C4-2B (cell line): ENCODE measurements around the gene STRIT1.

Experiments used
- H3K27ac ChIP-seq: fragments of 450-650 bp; 2 replicates; pipeline ENCODE4 v1.5.1; 2017
- CTCF ChIP-seq: fragments of 450-650 bp; conservative IDR thresholded peaks from 2 replicates; pipeline ENCODE4 v1.5.1; 2017; ENCODE audit warnings: mild to moderate bottlenecking
- ZFX ChIP-seq: fragments of 450-650 bp; IDR thresholded peaks from 2 replicates; pipeline ENCODE4 v1.6.1; 2017

The STRIT1 gene

GRCh38 chr3:155303540-155304097, 10.1 kb upstream of the STRIT1 start:
- TF ChIP-seq ZFX (no peak), CTCF (no peak)
- H3K27ac ChIP-seq: no peak overlapping the region

- no peak for TF ChIP-seq ZFX
- no peak overlapping the region for H3K27ac ChIP-seq
Measured at GRCh38 chr3:155302891-155303290, 9.4 kb upstream of the STRIT1 start.

GRCh38 chr3:155302481-155302880, 9.0 kb upstream of the STRIT1 start:
- no peak overlapping the region for H3K27ac ChIP-seq

GRCh38 chr3:155297100-155297499, 3.6 kb upstream of the STRIT1 start:
- TF ChIP-seq CTCF (no peak), ZFX (no peak)
- no peak overlapping the region for H3K27ac ChIP-seq

More at GRCh38 chr3:155302481-155302880, 9.0 kb upstream of the STRIT1 start:
- TF ChIP-seq CTCF (no peak), ZFX (no peak)

- no peak overlapping the region for H3K27ac ChIP-seq
- TF ChIP-seq CTCF: no peak
- no peak for TF ChIP-seq ZFX
Measured at GRCh38 chr3:155296413-155296812, 2.9 kb upstream of the STRIT1 start.

- TF ChIP-seq ZFX (no peak), CTCF (no peak)
- H3K27ac ChIP-seq: no peak overlapping the region
Measured at GRCh38 chr3:155292693-155293092, 790 bp downstream of the STRIT1 start.

- no peak overlapping the region for H3K27ac ChIP-seq
- TF ChIP-seq ZFX: no peak
- no peak for TF ChIP-seq CTCF
Measured at GRCh38 chr3:155292133-155292532, 1.4 kb downstream of the STRIT1 start.

- TF ChIP-seq ZFX (no peak), CTCF (no peak)
- H3K27ac ChIP-seq: no peak overlapping the region
Measured at GRCh38 chr3:155286736-155287135, 6.7 kb downstream of the STRIT1 start.
